HCT116 (cell line): Measurements from ENCODE around the gene MLH1. TPM values are rescaled to one million over a fixed set of nuclear protein-coding genes. Genes with fewer than 3 reads are reported as not detected.

Experiments
- ATAC-seq: fragments of 200-7000 bp; cut with Tn5 transposase; 2 replicates; pipeline ENCODE4 v1.9.1; 2020; ENCODE audit warnings: mild to moderate bottlenecking, moderate library complexity
- BruUV-seq: library from RNA; stranded (reverse); fragments of 400-500 nt; replicated peaks from 2 replicates; lab custom pipeline; 2021; lab: Mats Ljungman, UMichigan
- CTCF ChIA-PET: fragments of 300-600 bp; sonication (Branson Sonifier 250); formaldehyde crosslinking; loops from one replicate; lab custom pipeline; 2021; ENCODE audit warnings: antibody characterized with exemption; lab: Charles Lee
- POLR2A ChIA-PET: fragments of 300-600, 350-600 bp; sonication (Branson Sonifier 250); formaldehyde crosslinking; loops from one replicate; lab custom pipeline; 2021; ENCODE audit warnings: antibody characterized with exemption; lab: Charles Lee
- RAD21 ChIA-PET, 2 experiments: fragments of 300-600 bp; sonication (Branson Sonifier 250); formaldehyde crosslinking; loops; one replicate each; lab custom pipeline; 2023; ENCODE audit warnings: low total read pairs in 2 of 2; ENCODE audit not compliant: uncharacterized antibody in 2 of 2, unreplicated experiment in 2 of 2, low non-redundant PET in 1 of 2; lab: Charles Lee
- DNase-seq: peaks from one replicate; pipeline ENCODE4 v3.0.0-alpha.2; 2010; ENCODE audit warnings: low read depth, low spot score
- H2AFZ ChIP-seq: fragments of 200-600 bp; shearing (Covaris generic), sonication (generic); 2 replicates; pipeline ENCODE4 v1.6.1; 2017; ENCODE audit warnings: low read depth, mixed run types, mixed read lengths, antibody characterized with exemption, low read length; ENCODE audit not compliant: poor library complexity, severe bottlenecking
- H3K27ac ChIP-seq: 2 replicates; pipeline ENCODE4 v1.5.1; 2012; ENCODE audit warnings: low read depth, low read length
- H3K27me3 ChIP-seq: fragments of 200-600 bp; sonication (generic); 2 replicates; pipeline ENCODE4 v1.6.1; 2016; ENCODE audit warnings: mixed run types, low read length, mixed read lengths; ENCODE audit not compliant: insufficient read depth
- H3K36me3 ChIP-seq, 2 experiments: fragments of 200-500 bp in 1 of 2; fragments of 200-600 bp in 1 of 2; sonication (Bioruptor generic) in 1 of 2; sonication (generic) in 1 of 2; 2 replicates each; pipeline versions ENCODE4 v1.5.1 to v1.6.1; 2014 to 2016; ENCODE audit warnings: low read length in 2 of 2, inconsistent platforms in 1 of 2, mixed read lengths in 1 of 2, mixed run types in 1 of 2; ENCODE audit not compliant: insufficient read depth in 2 of 2, control insufficient read depth in 1 of 2
- H3K4me1 ChIP-seq, 2 experiments: fragments of 200-600 bp in 1 of 2; sonication (generic) in 1 of 2; 2 replicates each; pipeline versions ENCODE4 v1.5.1 to v1.6.1; 2012 to 2017; ENCODE audit warnings: low read length in 2 of 2, inconsistent platforms in 1 of 2, mild to moderate bottlenecking in 1 of 2, mixed read lengths in 1 of 2, mixed run types in 1 of 2, moderate library complexity in 1 of 2; ENCODE audit not compliant: insufficient read depth in 2 of 2, control insufficient read depth in 1 of 2
- H3K4me2 ChIP-seq: fragments of 200-600 bp; sonication (generic); 2 replicates; pipeline ENCODE4 v1.6.1; 2017; ENCODE audit warnings: mixed run types, low read length, mixed read lengths
- H3K4me3 ChIP-seq, 2 experiments: fragments of 200-600 bp in 1 of 2; sonication (generic) in 1 of 2; replicated peaks in 1 of 2; 2 replicates each; pipeline ENCODE4 v1.5.1; 2011 to 2016; ENCODE audit warnings: low read length in 2 of 2, control low read depth in 1 of 2, low read depth in 1 of 2, mild to moderate bottlenecking in 1 of 2, mixed read lengths in 1 of 2, mixed run types in 1 of 2
- H3K79me2 ChIP-seq: fragments of 200-600 bp; sonication (generic); 2 replicates; pipeline ENCODE4 v1.6.1; 2017; ENCODE audit warnings: mild to moderate bottlenecking, mixed run types, low read length, moderate library complexity, mixed read lengths; ENCODE audit not compliant: insufficient read depth
- H3K9ac ChIP-seq: fragments of 200-600 bp; sonication (generic); 2 replicates; pipeline ENCODE4 v1.6.1; 2016; ENCODE audit warnings: low read length, mixed read lengths
- H3K9me2 ChIP-seq: fragments of 200-600 bp; sonication (generic), shearing (Covaris generic); 2 replicates; pipeline ENCODE4 v1.6.1; 2017; ENCODE audit warnings: mixed run types, mild to moderate bottlenecking, moderate library complexity; ENCODE audit not compliant: insufficient read depth
- H3K9me3 ChIP-seq, 2 experiments: fragments of 200-500 bp in 1 of 2; fragments of 200-600 bp in 1 of 2; sonication (Bioruptor generic) in 1 of 2; sonication (generic) in 1 of 2; 2 replicates each; pipeline ENCODE4 v1.6.1; 2014 to 2017; ENCODE audit warnings: low read length in 2 of 2, mixed read lengths in 2 of 2, inconsistent platforms in 1 of 2, low read depth in 1 of 2, mild to moderate bottlenecking in 1 of 2, mixed run types in 1 of 2, moderate library complexity in 1 of 2; ENCODE audit not compliant: control insufficient read depth in 1 of 2, insufficient read depth in 1 of 2
- H4K20me1 ChIP-seq: fragments of 200-600 bp; sonication (generic), shearing (Covaris generic); 2 replicates; pipeline ENCODE4 v1.6.1; 2017; ENCODE audit warnings: mixed run types, mild to moderate bottlenecking, moderate library complexity; ENCODE audit not compliant: insufficient read depth
- CBX3 ChIP-seq: IDR thresholded peaks from 2 replicates; pipeline ENCODE4 v1.6.1; 2012; ENCODE audit warnings: low read depth
- CEBPB ChIP-seq: IDR thresholded peaks from 2 replicates; pipeline ENCODE4 v1.6.1; 2012; ENCODE audit warnings: low read depth
- EGR1 ChIP-seq: IDR thresholded peaks from 2 replicates; pipeline ENCODE4 v1.6.1; 2012; ENCODE audit warnings: low read depth
- ELF1 ChIP-seq: IDR thresholded peaks from 2 replicates; pipeline ENCODE4 v1.6.1; 2012; ENCODE audit warnings: low read depth, borderline replicate concordance
- JUND ChIP-seq: IDR thresholded peaks from 2 replicates; pipeline ENCODE4 v1.6.1; 2012
- POLR2AphosphoS5 ChIP-seq: IDR thresholded peaks from 2 replicates; pipeline ENCODE4 v1.6.1; 2011; ENCODE audit warnings: mild to moderate bottlenecking, low read depth, low read length, moderate library complexity
- SRF ChIP-seq: IDR thresholded peaks from 2 replicates; pipeline ENCODE4 v1.6.1; 2012; ENCODE audit warnings: low read depth
- ZFX ChIP-seq: fragments of 450-650 bp; IDR thresholded peaks from 2 replicates; pipeline ENCODE4 v1.6.1; 2017
- intact Hi-C: fragments of 100-400 bp; cut with micrococcal nuclease; formaldehyde crosslinking; loops from 2 replicates; pipeline ENCODE4 v1.10.0; 2022
- total RNA-seq: library from RNA; stranded (reverse); gene quantifications from one replicate; pipeline ENCODE4 v1.2.1, GENCODE V29; 2021; ENCODE audit not compliant: unreplicated experiment
- TF ChIP-seq, protein P1 (sequence below): IDR thresholded peaks from 2 replicates; pipeline ENCODE4 v1.6.1; 2011; ENCODE audit warnings: mild to moderate bottlenecking, low read length, moderate library complexity; ENCODE audit not compliant: insufficient replicate concordance; ENCODE audit errors: extremely low read depth
- TF ChIP-seq, protein P2 (sequence below): IDR thresholded peaks from 2 replicates; pipeline ENCODE4 v1.6.1; 2012
- TF ChIP-seq, protein P3 (sequence below): IDR thresholded peaks from 2 replicates; pipeline ENCODE4 v1.6.1; 2012; ENCODE audit warnings: low read depth

The MLH1 gene
- total RNA-seq, 1 experiment from 2014 or later, result 9.6 TPM

DNA sequence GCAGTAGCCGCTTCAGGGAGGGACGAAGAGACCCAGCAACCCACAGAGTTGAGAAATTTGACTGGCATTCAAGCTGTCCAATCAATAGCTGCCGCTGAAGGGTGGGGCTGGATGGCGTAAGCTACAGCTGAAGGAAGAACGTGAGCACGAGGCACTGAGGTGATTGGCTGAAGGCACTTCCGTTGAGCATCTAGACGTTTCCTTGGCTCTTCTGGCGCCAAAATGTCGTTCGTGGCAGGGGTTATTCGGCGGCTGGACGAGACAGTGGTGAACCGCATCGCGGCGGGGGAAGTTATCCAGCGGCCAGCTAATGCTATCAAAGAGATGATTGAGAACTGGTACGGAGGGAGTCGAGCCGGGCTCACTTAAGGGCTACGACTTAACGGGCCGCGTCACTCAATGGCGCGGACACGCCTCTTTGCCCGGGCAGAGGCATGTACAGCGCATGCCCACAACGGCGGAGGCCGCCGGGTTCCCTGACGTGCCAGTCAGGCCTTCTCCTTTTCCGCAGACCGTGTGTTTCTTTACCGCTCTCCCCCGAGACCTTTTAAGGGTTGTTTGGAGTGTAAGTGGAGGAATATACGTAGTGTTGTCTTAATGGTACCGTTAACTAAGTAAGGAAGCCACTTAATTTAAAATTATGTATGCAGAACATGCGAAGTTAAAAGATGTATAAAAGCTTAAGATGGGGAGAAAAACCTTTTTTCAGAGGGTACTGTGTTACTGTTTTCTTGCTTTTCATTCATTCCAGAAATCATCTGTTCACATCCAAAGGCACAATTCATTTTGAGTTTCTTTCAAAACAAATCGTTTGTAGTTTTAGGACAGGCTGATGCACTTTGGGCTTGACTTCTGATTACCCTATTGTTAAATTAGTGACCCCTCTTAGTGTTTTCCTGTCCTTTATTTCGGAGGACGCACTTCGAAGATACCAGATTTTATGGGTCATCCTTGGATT, at the start of gene MLH1 (continued):
- TF ChIP-seq, protein P1, sequence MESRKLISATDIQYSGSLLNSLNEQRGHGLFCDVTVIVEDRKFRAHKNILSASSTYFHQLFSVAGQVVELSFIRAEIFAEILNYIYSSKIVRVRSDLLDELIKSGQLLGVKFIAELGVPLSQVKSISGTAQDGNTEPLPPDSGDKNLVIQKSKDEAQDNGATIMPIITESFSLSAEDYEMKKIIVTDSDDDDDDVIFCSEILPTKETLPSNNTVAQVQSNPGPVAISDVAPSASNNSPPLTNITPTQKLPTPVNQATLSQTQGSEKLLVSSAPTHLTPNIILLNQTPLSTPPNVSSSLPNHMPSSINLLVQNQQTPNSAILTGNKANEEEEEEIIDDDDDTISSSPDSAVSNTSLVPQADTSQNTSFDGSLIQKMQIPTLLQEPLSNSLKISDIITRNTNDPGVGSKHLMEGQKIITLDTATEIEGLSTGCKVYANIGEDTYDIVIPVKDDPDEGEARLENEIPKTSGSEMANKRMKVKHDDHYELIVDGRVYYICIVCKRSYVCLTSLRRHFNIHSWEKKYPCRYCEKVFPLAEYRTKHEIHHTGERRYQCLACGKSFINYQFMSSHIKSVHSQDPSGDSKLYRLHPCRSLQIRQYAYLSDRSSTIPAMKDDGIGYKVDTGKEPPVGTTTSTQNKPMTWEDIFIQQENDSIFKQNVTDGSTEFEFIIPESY, result peak; percentile 39
- TF ChIP-seq JUND (no peak), CEBPB (peak; percentile 88), ELF1 (no peak; the same call in 1 of the 2 replicates), POLR2AphosphoS5 (peak; percentile 97), CBX3 (0 out of 2 replicates have a peak, but pooled peaks have one; percentile 5)
- TF ChIP-seq, protein P2, sequence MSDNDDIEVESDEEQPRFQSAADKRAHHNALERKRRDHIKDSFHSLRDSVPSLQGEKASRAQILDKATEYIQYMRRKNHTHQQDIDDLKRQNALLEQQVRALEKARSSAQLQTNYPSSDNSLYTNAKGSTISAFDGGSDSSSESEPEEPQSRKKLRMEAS, result peak; percentile 95
- TF ChIP-seq, all 23 proteins: peak for 10

DNA sequence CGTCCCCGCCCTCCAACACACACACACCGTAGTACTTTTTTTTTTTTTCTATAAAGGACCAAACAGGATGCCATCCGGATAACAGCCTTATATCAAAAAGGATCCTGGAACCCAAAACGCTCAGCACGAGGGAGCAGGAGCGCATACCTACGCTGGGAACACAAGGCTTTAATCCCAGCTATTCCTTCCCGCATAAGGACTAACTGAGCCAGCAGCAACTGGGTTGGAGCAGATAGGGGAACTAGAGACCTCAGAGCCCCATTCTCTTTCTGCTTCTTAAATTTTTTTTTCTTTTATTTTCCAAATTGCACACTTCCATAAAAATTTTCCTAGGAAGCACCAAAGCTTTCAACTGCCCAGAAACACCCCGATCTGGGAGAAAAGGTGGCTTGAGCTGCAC, 49.7 kb upstream of the MLH1 start:
- no peak overlapping the region for H2AFZ ChIP-seq
- no peaks in the 10 kb centered on the region for H3K4me1 ChIP-seq
- no peak overlapping the region for H3K4me2 ChIP-seq
- ChIA-PET RAD21 (no interaction called here), CTCF (no interaction called here), POLR2A (no interaction called here)
- H3K9me2 ChIP-seq, result no peaks in the 10 kb centered on the region
- BruUV-seq, result no TSS peak
- intact Hi-C loops, result no loop called here
- ATAC-seq, result no peak
- H3K27me3 ChIP-seq, result no peaks in the 10 kb centered on the region
- no peak for DNase-seq
- no peak overlapping the region for H3K4me3 ChIP-seq
- TF ChIP-seq SRF (no peak), ZFX (no peak), EGR1 (no peak)
- TF ChIP-seq, protein P3, sequence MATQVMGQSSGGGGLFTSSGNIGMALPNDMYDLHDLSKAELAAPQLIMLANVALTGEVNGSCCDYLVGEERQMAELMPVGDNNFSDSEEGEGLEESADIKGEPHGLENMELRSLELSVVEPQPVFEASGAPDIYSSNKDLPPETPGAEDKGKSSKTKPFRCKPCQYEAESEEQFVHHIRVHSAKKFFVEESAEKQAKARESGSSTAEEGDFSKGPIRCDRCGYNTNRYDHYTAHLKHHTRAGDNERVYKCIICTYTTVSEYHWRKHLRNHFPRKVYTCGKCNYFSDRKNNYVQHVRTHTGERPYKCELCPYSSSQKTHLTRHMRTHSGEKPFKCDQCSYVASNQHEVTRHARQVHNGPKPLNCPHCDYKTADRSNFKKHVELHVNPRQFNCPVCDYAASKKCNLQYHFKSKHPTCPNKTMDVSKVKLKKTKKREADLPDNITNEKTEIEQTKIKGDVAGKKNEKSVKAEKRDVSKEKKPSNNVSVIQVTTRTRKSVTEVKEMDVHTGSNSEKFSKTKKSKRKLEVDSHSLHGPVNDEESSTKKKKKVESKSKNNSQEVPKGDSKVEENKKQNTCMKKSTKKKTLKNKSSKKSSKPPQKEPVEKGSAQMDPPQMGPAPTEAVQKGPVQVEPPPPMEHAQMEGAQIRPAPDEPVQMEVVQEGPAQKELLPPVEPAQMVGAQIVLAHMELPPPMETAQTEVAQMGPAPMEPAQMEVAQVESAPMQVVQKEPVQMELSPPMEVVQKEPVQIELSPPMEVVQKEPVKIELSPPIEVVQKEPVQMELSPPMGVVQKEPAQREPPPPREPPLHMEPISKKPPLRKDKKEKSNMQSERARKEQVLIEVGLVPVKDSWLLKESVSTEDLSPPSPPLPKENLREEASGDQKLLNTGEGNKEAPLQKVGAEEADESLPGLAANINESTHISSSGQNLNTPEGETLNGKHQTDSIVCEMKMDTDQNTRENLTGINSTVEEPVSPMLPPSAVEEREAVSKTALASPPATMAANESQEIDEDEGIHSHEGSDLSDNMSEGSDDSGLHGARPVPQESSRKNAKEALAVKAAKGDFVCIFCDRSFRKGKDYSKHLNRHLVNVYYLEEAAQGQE, result no peak
- no peaks in the 10 kb centered on the region for H4K20me1 ChIP-seq
- H3K79me2 ChIP-seq, result no peaks in the 10 kb centered on the region
- no peak overlapping the region for H3K9ac ChIP-seq
- H3K27ac ChIP-seq, result no peak overlapping the region
- peaks cover 7 to 11% of the 10 kb centered on the region in 2 experiments; a peak in 3 of 4 replicates for H3K9me3 ChIP-seq
- no peaks in the 10 kb centered on the region for H3K36me3 ChIP-seq
